GM10248 (cell line): ENCODE measurements around the gene RECQL5.

ENCODE experiments used
- CTCF ChIA-PET: fragments of 300-600 bp; sonication (Branson Sonifier 250); formaldehyde crosslinking; extraction: SDS; loops from one replicate; lab custom pipeline; 2021; ENCODE audit warnings: antibody characterized with exemption; lab: Yijun Ruan, JAX
- POLR2A ChIA-PET: fragments of 350-650 bp; sonication (Branson Sonifier 250); formaldehyde crosslinking; extraction: SDS; loops from one replicate; lab custom pipeline; 2020; ENCODE audit warnings: antibody characterized with exemption; lab: Yijun Ruan, JAX
- DNase-seq: peaks from one replicate; pipeline ENCODE4 v3.0.0; 2012; ENCODE audit errors: extremely low spot score
- CTCF ChIP-seq: IDR thresholded peaks from 2 replicates; pipeline ENCODE4 v1.5.1; 2012; ENCODE audit warnings: mild to moderate bottlenecking, low read depth; ENCODE audit errors: extremely low read depth, missing control alignments, control extremely low read depth

Gene RECQL5

GRCh38 chr17:75592348-75593020 is 74.5 kb downstream of the RECQL5 start:
- no peak for TF ChIP-seq CTCF
- ChIA-PET CTCF (interaction anchor here (1.0 to 5.5 kb wide), 6 partner anchors 8 to 161 kb away, joined by 3 to 61 read pairs (median 10); partner anchors contain the start of gene SMIM5), POLR2A (no interaction called here)
- no peak for DNase-seq

- no peak for TF ChIP-seq CTCF
- CTCF ChIA-PET = interaction anchor here (0.7 to 5.5 kb wide), 6 partner anchors 9 to 162 kb away, joined by 3 to 61 read pairs (median 15); partner anchors contain the start of gene SMIM5
- POLR2A ChIA-PET = no interaction called here
- DNase-seq = no peak
These were observed 75.1 kb downstream of the RECQL5 start for GRCh38 chr17:75591722-75592302.

- no peak for TF ChIP-seq CTCF
- POLR2A ChIA-PET = no interaction called here
- CTCF ChIA-PET = interaction anchor here (0.7 to 5.5 kb wide), 8 partner anchors 10 to 165 kb away, joined by 3 to 61 read pairs (median 10); partner anchors contain the start of gene SMIM5
- no peak for DNase-seq
These were observed 75.9 kb downstream of the RECQL5 start for GRCh38 chr17:75590849-75591721.

- CTCF ChIA-PET = interaction anchor here (0.7 to 5.5 kb wide), 11 partner anchors 9 to 165 kb away, joined by 3 to 61 read pairs (median 3); partner anchors contain the start of gene SMIM5
- no peak for TF ChIP-seq CTCF
- POLR2A ChIA-PET = no interaction called here
- no peak for DNase-seq
These were observed 76.6 kb downstream of the RECQL5 start for GRCh38 chr17:75590314-75590761.

- no peak for TF ChIP-seq CTCF
- ChIA-PET POLR2A (no interaction called here), CTCF (interaction anchor here (0.7 to 5.5 kb wide), 11 partner anchors 9 to 164 kb away, joined by 3 to 61 read pairs (median 3); partner anchors contain the start of gene SMIM5)
- no peak for DNase-seq
These were observed 77.0 kb downstream of the RECQL5 start for GRCh38 chr17:75589919-75590303.
